Progenitor cell of endocrine pancreas (in vitro differentiated cells): ENCODE measurements around the gene LDLR. TPM values are rescaled to one million over a fixed set of nuclear protein-coding genes. Genes with fewer than 3 reads are reported as not detected.

Experiments used
- DNase-seq: peaks from one replicate; pipeline ENCODE4 v3.0.0; 2021; ENCODE audit warnings: low spot score; ENCODE audit not compliant: unreplicated experiment
- H3K27ac Mint-ChIP-seq: 2 replicates; pipeline ENCODE4 v1.8.0; 2021; ENCODE audit warnings: mild to moderate bottlenecking, moderate library complexity, mixed read lengths
- H3K27me3 Mint-ChIP-seq: 2 replicates; pipeline ENCODE4 v1.8.0; 2021; ENCODE audit warnings: mixed read lengths
- H3K36me3 Mint-ChIP-seq: 2 replicates; pipeline ENCODE4 v1.8.0; 2022; ENCODE audit warnings: mixed read lengths; ENCODE audit not compliant: insufficient read depth
- H3K4me1 Mint-ChIP-seq: 2 replicates; pipeline ENCODE4 v1.8.0; 2021; ENCODE audit warnings: low read depth, mixed read lengths
- H3K4me3 Mint-ChIP-seq: 2 replicates; pipeline ENCODE4 v1.8.0; 2021; ENCODE audit warnings: low read depth, mild to moderate bottlenecking, moderate library complexity, mixed read lengths
- H3K9me3 Mint-ChIP-seq: 2 replicates; pipeline ENCODE4 v1.8.0; 2021; ENCODE audit warnings: low read depth, mixed read lengths
- total RNA-seq: library from RNA; stranded (reverse); gene quantifications from 2 replicates; pipeline ENCODE4 v1.2.1, GENCODE V29; 2021
- TF ChIP-seq, protein P1 (sequence below): fragments of 200-600 bp; sonication (generic); IDR thresholded peaks from one replicate; pipeline ENCODE4 v1.5.0; 2021; ENCODE audit warnings: antibody characterized with exemption, mild to moderate bottlenecking; ENCODE audit not compliant: unreplicated experiment

The LDLR gene
- total RNA-seq, 1 donor from 2014 or later, result 73.2 TPM

DNA sequence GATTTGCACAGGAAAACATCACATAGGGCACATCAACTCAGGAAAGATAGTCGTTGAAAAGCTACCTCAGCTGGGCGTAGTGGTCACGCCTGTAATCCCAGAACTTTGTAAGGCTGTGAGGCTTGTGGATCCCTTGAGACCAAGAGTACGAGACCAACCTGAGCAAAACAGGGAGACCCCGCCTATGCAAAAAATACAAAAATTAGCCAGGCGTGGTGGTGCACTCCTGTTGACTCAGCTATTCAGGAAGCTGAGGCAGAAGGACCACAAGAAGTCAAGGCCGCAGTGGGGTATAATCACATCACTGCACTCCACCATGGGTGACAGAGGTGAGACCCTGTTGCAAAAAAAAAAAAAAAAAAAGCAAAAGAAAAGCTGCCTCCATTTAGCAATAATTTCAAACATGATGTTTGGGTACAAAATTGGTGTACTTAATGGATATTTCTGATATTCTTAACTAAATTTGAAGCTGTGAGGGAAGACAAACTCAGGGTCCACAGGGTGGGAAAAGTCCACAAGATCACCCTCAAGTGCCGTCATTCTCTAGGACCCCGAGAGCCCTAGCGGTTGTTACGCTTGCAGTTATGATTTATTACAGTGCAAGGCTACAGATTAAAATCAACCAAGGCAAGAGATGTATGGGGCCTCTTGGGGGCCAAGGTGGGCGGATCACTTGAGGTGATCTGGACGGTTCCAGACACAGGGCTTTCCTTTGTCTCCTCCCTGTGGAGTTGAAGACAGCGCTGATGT lies 42.5 kb upstream of the LDLR start:
- TF ChIP-seq, protein P1, sequence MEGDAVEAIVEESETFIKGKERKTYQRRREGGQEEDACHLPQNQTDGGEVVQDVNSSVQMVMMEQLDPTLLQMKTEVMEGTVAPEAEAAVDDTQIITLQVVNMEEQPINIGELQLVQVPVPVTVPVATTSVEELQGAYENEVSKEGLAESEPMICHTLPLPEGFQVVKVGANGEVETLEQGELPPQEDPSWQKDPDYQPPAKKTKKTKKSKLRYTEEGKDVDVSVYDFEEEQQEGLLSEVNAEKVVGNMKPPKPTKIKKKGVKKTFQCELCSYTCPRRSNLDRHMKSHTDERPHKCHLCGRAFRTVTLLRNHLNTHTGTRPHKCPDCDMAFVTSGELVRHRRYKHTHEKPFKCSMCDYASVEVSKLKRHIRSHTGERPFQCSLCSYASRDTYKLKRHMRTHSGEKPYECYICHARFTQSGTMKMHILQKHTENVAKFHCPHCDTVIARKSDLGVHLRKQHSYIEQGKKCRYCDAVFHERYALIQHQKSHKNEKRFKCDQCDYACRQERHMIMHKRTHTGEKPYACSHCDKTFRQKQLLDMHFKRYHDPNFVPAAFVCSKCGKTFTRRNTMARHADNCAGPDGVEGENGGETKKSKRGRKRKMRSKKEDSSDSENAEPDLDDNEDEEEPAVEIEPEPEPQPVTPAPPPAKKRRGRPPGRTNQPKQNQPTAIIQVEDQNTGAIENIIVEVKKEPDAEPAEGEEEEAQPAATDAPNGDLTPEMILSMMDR, result no peak
- H3K27ac Mint-ChIP-seq, result peak overlapping the region; percentile 37
- no peak for DNase-seq
- H3K4me3 Mint-ChIP-seq, result no peak overlapping the region
- no peaks in the 10 kb centered on the region for H3K4me1 Mint-ChIP-seq
- no peaks in the 10 kb centered on the region for H3K9me3 Mint-ChIP-seq
- peaks cover 27% of the 10 kb centered on the region for H3K36me3 Mint-ChIP-seq
- no peaks in the 10 kb centered on the region for H3K27me3 Mint-ChIP-seq

DNA sequence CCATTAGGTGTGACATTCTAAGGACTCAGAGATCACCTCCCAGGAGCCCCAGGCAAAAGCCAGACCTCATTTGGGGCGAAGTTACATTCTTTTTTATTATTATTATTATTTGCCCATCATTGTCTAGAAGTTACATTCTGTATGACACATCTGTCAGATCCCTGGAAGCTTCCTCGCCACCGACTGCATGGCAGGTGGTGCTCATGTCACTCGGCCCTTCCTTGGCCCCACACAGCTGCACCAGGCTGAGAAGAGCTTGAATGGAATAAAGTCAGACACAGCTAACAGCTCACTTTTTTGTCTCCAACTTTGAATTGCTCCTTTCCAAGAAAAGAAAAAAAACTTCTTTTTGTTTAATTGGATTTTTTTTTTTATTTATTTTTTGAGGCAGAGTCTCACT lies 41.4 kb upstream of the LDLR start:
- no peak for DNase-seq
- H3K4me3 Mint-ChIP-seq, result no peak overlapping the region
- H3K36me3 Mint-ChIP-seq, result peaks cover 23% of the 10 kb centered on the region
- H3K27ac Mint-ChIP-seq, result no peak overlapping the region
- H3K27me3 Mint-ChIP-seq, result no peaks in the 10 kb centered on the region
- H3K9me3 Mint-ChIP-seq, result no peaks in the 10 kb centered on the region
- TF ChIP-seq, protein P1, result no peak
- no peaks in the 10 kb centered on the region for H3K4me1 Mint-ChIP-seq

DNA sequence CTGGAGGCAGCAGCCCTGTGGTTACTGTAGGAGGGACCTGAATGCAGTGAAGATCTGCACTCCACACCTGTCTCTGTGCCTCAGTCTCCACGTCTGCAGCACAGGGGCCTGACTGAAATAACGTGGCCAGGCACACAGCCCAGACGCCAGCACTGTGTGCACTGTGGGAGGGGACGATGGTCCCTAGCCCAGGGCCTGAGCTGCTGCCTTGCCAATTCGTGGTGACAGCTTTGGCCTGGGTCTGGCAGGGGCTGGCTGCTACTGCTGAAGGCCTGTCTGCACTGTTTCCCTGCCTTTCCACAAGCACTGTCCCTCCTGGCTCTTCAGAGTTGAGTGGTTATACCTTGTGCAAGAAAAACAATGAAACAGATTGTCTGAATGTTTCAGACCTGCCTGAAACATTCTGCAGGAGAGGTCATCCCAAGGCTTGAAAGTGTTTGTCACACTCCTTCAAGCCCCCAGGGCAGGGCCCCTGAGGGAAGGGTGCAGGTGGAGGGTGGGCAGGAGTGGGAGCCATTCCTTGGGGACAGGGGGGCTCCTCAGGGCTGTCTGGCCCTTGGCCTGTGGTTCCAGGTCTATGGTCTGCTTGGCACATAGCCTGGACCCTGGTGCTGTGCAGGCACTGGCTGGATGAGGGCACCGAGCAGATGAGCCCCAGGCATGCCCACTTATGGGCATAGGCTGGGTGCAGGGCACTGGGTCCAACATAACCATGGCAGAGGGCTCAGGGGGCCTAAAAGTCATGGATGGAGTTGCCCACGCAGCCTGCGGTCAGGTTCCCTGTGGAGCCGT lies 38.7 kb upstream of the LDLR start:
- no peak overlapping the region for H3K27ac Mint-ChIP-seq
- no peaks in the 10 kb centered on the region for H3K4me1 Mint-ChIP-seq
- no peaks in the 10 kb centered on the region for H3K27me3 Mint-ChIP-seq
- TF ChIP-seq, protein P1, result no peak
- no peaks in the 10 kb centered on the region for H3K9me3 Mint-ChIP-seq
- DNase-seq, result no peak
- H3K36me3 Mint-ChIP-seq, result peaks cover 14% of the 10 kb centered on the region
- H3K4me3 Mint-ChIP-seq, result no peak overlapping the region

DNA sequence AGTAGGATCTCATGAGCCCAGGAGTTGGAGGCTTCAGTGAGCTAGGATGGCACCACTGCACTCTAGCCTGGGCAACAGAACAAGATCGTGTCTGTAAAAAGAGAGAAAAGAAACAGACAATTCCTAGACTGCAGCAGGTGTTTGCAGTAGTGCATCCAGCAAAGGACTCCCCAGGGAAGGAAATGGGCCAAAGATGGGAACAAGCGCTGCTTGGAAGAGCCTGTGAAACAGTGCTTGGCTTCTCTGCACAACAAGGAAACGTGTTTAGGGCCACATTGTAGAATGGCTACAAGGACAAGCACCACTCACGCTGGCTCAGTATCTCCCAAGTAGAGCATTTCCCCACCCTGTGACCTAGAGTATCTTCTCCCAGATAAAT lies 35.5 kb upstream of the LDLR start:
- H3K27me3 Mint-ChIP-seq, result no peaks in the 10 kb centered on the region
- peaks cover 4% of the 10 kb centered on the region for H3K36me3 Mint-ChIP-seq
- no peaks in the 10 kb centered on the region for H3K9me3 Mint-ChIP-seq
- H3K4me1 Mint-ChIP-seq, result no peaks in the 10 kb centered on the region
- DNase-seq, result no peak
- no peak overlapping the region for H3K4me3 Mint-ChIP-seq
- TF ChIP-seq, protein P1, result no peak
- H3K27ac Mint-ChIP-seq, result peak overlapping the region; percentile 16

DNA sequence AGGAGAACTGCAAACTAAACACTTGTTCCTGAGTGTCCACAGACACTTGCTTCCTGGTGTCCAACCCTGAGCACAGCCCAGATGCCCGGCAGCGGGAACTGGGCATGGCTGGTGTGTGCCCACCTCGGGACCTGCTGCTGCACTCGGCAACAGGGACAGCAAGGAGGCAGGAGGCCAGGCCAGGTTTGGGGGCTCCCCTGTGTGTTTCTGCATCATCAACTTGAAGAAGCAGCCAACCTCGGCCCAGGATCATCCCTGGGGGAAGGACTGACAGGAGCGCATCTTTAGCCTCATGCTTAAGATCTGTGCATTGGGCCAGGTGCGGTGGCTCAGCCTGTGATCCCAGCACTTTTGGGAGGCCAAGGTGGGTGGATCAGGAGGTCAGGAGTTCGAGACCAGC lies 35.1 kb upstream of the LDLR start:
- Mint-ChIP-seq H3K4me3 (no peak overlapping the region), H3K36me3 (peaks cover 5% of the 10 kb centered on the region), H3K27me3 (no peaks in the 10 kb centered on the region), H3K4me1 (no peaks in the 10 kb centered on the region), H3K9me3 (no peaks in the 10 kb centered on the region), H3K27ac (no peak overlapping the region)
- TF ChIP-seq, protein P1, result no peak
- DNase-seq, result no peak
